Activated T-helper 17 cell treated with anti-CD3 and anti-CD28 coated beads, Interleukin-2, amount 50 U/mL, for 72 hours (primary cell): ENCODE results near the gene AIFM1. TPM values are rescaled to one million over a fixed set of nuclear protein-coding genes. Genes with fewer than 3 reads are reported as not detected.
A peak's percentile ranks its signal among the peaks of the same experiment; 100 is the strongest.

Experiments
- ATAC-seq: fragments of 150-1000 bp; cut with Tn5 transposase; replicated peaks from 2 replicates; pipeline ENCODE4 v1.10.0; 2021; ENCODE audit warnings: mild to moderate bottlenecking, moderate library complexity
- H3K27ac Mint-ChIP-seq: one replicate; pipeline ENCODE4 v1.8.0; 2022; ENCODE audit warnings: mixed read lengths
- H3K27me3 Mint-ChIP-seq: one replicate; pipeline ENCODE4 v1.8.0; 2022; ENCODE audit warnings: mixed read lengths
- H3K36me3 Mint-ChIP-seq: one replicate; pipeline ENCODE4 v1.8.0; 2022; ENCODE audit warnings: low read depth, mild to moderate bottlenecking, mixed read lengths
- H3K4me1 Mint-ChIP-seq: one replicate; pipeline ENCODE4 v1.8.0; 2022; ENCODE audit warnings: mixed read lengths
- H3K4me3 Mint-ChIP-seq: one replicate; pipeline ENCODE4 v1.8.0; 2022; ENCODE audit warnings: mild to moderate bottlenecking, mixed read lengths
- H3K9me3 Mint-ChIP-seq: one replicate; pipeline ENCODE4 v1.8.0; 2022; ENCODE audit warnings: mixed read lengths
- total RNA-seq, 2 donors: library from RNA; stranded (reverse); gene quantifications; one replicate each; pipeline ENCODE4 v1.2.3, GENCODE V29; 2022

Gene AIFM1
- total RNA-seq, 2 donors from 2014 or later: 25.4 to 67.3 TPM

DNA sequence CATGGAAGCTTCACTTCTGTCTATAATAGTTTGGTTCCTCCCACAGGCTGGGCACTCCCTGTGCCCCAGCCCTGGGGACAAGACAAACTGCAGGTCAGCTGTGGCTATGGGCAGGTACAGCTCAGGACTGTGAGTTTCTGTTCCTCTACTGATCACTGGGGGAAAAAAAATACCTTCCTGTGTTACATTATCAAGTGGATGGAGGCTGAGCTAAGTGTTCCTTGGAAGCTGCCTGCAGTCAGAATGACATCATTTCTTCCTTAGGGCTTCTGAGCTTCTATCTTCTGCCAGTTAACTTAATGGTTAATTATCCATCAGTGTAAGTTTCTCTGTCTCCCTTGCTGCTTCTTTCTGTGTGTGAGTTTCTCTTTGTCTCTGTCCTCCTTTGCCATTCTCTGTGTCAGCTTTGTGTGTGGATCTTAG lies 10.7 kb upstream of the AIFM1 start:
- ATAC-seq: peak; percentile 25

GRCh38 chrX:130174937-130175336 lies 9.3 kb upstream of the AIFM1 start:
- no peak for ATAC-seq
- Mint-ChIP-seq H3K36me3 (peaks cover 70% of the 10 kb centered on the region), H3K4me1 (peaks cover 21% of the 10 kb centered on the region), H3K27ac (no peak overlapping the region), H3K9me3 (no peaks in the 10 kb centered on the region), H3K27me3 (no peaks in the 10 kb centered on the region), H3K4me3 (peak overlapping the region; percentile 95)

More for the DNA sequence above, 10.7 kb upstream of the AIFM1 start:
- H3K9me3 Mint-ChIP-seq: no peaks in the 10 kb centered on the region
- peaks cover 73% of the 10 kb centered on the region for H3K36me3 Mint-ChIP-seq
- H3K4me1 Mint-ChIP-seq: peaks cover 22% of the 10 kb centered on the region
- H3K27ac Mint-ChIP-seq: peak overlapping the region; percentile 39
- peak overlapping the region; percentile 95 for H3K4me3 Mint-ChIP-seq
- no peaks in the 10 kb centered on the region for H3K27me3 Mint-ChIP-seq

DNA sequence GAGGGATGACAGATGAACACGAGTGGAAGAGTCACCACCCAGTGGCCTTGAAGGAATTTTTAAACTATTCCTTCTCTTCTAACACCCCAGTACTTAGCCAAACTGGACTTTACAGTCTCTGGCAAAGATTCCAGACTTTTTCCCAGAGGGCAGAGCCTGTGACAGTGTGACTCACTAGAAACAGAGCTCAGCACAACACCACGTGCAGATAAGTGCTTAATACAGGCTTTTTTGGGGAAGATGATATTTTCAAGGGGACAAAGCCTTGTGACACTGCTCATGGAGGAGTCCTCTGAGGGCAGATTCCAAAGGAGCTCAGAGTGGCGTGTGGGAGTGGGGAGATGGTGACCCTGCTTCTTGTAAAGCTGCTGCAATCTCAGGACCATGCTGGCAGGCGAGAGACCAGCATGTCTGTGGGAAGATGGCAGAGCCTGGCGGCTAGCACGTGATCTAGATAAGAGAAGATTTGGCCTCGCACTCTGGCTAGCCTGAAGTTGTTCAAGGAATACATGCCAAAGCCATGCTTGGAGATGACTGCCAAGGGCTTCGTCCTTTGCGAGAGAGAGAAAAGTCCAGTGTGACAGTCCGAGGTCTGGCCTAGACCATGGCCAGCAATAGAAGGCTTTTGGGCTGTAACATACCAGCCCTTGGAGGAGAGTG lies 8.5 kb upstream of the AIFM1 start:
- no peak for ATAC-seq
- H3K27ac Mint-ChIP-seq: peak overlapping the region; percentile 94
- peak overlapping the region; percentile 95 for H3K4me3 Mint-ChIP-seq
- H3K9me3 Mint-ChIP-seq: no peaks in the 10 kb centered on the region
- no peaks in the 10 kb centered on the region for H3K27me3 Mint-ChIP-seq
- peaks cover 17% of the 10 kb centered on the region for H3K4me1 Mint-ChIP-seq
- H3K36me3 Mint-ChIP-seq: peaks cover 64% of the 10 kb centered on the region

DNA sequence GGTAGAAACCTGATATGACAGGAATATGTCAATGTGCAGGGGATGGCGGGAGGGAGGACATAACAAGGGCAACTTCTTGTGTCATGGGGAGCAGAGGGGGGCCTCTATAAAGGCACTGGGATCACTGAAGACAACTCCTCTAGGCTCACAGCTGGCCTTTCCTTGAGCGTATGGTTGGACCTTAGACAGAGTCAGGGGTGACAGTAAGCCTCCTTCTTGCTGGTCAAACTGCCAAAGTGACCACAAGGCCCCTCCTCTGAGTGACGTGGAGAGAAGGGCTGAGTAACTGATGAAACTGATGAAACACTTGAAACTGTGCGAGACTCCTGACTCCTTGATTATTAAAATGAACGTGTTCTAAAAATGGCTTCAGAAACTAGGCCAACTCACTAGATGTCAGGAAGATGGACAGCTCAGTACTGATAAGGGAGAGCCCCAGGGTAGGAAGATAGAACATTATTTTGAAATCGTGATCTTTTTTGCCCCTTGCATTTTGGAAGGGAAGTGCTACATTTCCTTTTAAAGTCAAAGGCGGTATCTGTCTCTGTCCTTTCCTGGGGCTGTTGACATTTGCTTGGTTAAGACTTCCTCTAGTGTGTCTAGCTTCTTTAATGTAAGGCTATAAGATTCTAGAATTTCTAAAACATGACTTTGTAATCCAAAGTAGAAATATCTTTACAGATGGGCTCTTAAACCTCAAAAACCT lies 7.7 kb upstream of the AIFM1 start:
- Mint-ChIP-seq H3K27me3 (no peaks in the 10 kb centered on the region), H3K9me3 (no peaks in the 10 kb centered on the region), H3K4me3 (peak overlapping the region; percentile 95), H3K36me3 (peaks cover 59% of the 10 kb centered on the region), H3K27ac (peak overlapping the region; percentile 94), H3K4me1 (peaks cover 17% of the 10 kb centered on the region)
- peak; percentile 74 for ATAC-seq

- Mint-ChIP-seq H3K27ac (peak overlapping the region; percentile 94), H3K4me1 (peaks cover 11% of the 10 kb centered on the region), H3K9me3 (no peaks in the 10 kb centered on the region), H3K27me3 (no peaks in the 10 kb centered on the region), H3K4me3 (peak overlapping the region; percentile 95), H3K36me3 (peaks cover 48% of the 10 kb centered on the region)
- ATAC-seq: no peak
Observed at GRCh38 chrX:130172127-130172845, 6.6 kb upstream of the AIFM1 start.

GRCh38 chrX:130171446-130172126 lies 5.9 kb upstream of the AIFM1 start, which contains the start of gene RAB33A:
Gene RAB33A (plus strand): TSS chrX:130171962. CDS start chrX:130172063, 101 bp downstream.
- Mint-ChIP-seq H3K36me3 (peaks cover 41% of the 10 kb centered on the region), H3K27ac (peak within 1 kb of the TSS; percentile 94), H3K4me1 (peaks cover 14% of the 10 kb centered on the region), H3K27me3 (no peaks in the 10 kb centered on the region), H3K4me3 (peak within 1 kb of the TSS; percentile 95), H3K9me3 (no peaks in the 10 kb centered on the region)
- peak; percentile 20 for ATAC-seq

- Mint-ChIP-seq H3K27ac (peak overlapping the region; percentile 94), H3K36me3 (peaks cover 34% of the 10 kb centered on the region), H3K4me3 (peak overlapping the region; percentile 95), H3K4me1 (peaks cover 8% of the 10 kb centered on the region), H3K27me3 (no peaks in the 10 kb centered on the region), H3K9me3 (no peaks in the 10 kb centered on the region)
- ATAC-seq: peak; percentile 77
Observed at GRCh38 chrX:130170752-130171445, 5.3 kb upstream of the AIFM1 start.

GRCh38 chrX:130167040-130167439 lies 1.4 kb upstream of the AIFM1 start:
- no peak for ATAC-seq
- Mint-ChIP-seq H3K36me3 (peaks cover 9% of the 10 kb centered on the region), H3K27me3 (no peaks in the 10 kb centered on the region), H3K4me1 (peaks cover 7% of the 10 kb centered on the region), H3K9me3 (no peaks in the 10 kb centered on the region), H3K4me3 (peak overlapping the region; percentile 96), H3K27ac (peak overlapping the region; percentile 92)

DNA sequence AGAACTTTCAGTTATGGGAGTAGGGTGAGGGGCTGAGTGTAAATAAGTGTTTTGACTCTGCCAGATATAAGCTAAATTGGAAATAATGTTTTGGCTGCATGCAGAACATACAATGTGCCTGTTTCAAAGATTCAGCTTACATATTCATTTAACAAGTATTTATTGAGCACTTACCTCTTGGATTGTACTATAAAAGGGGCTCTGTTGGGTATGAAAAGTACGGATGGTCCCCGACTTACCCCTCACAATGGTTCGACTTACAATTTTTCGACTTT lies 799 bp upstream of the AIFM1 start:
- H3K36me3 Mint-ChIP-seq: peaks cover 9% of the 10 kb centered on the region
- H3K27ac Mint-ChIP-seq: peak overlapping the region; percentile 92
- peaks cover 7% of the 10 kb centered on the region for H3K4me1 Mint-ChIP-seq
- no peak for ATAC-seq
- no peaks in the 10 kb centered on the region for H3K27me3 Mint-ChIP-seq
- H3K4me3 Mint-ChIP-seq: peak overlapping the region; percentile 96
- no peaks in the 10 kb centered on the region for H3K9me3 Mint-ChIP-seq

- H3K36me3 Mint-ChIP-seq: peaks cover 9% of the 10 kb centered on the region
- peaks cover 7% of the 10 kb centered on the region for H3K4me1 Mint-ChIP-seq
- H3K27ac Mint-ChIP-seq: peak overlapping the region; percentile 92
- H3K9me3 Mint-ChIP-seq: no peaks in the 10 kb centered on the region
- no peak for ATAC-seq
- H3K4me3 Mint-ChIP-seq: peak overlapping the region; percentile 96
- no peaks in the 10 kb centered on the region for H3K27me3 Mint-ChIP-seq
Observed at GRCh38 chrX:130165181-130165702, 399 bp downstream of the AIFM1 start.

GRCh38 chrX:130163398-130163797 lies 2.2 kb downstream of the AIFM1 start:
- no peaks in the 10 kb centered on the region for H3K9me3 Mint-ChIP-seq
- no peak overlapping the region for H3K27ac Mint-ChIP-seq
- ATAC-seq: no peak
- H3K27me3 Mint-ChIP-seq: no peaks in the 10 kb centered on the region
- H3K36me3 Mint-ChIP-seq: peaks cover 9% of the 10 kb centered on the region
- peak overlapping the region; percentile 96 for H3K4me3 Mint-ChIP-seq
- peaks cover 11% of the 10 kb centered on the region for H3K4me1 Mint-ChIP-seq

GRCh38 chrX:130162094-130162735 lies 3.4 kb downstream of the AIFM1 start:
- ATAC-seq: no peak
- peak overlapping the region; percentile 38 for H3K27ac Mint-ChIP-seq
- peaks cover 11% of the 10 kb centered on the region for H3K4me1 Mint-ChIP-seq
- no peaks in the 10 kb centered on the region for H3K27me3 Mint-ChIP-seq
- H3K36me3 Mint-ChIP-seq: peaks cover 9% of the 10 kb centered on the region
- no peaks in the 10 kb centered on the region for H3K9me3 Mint-ChIP-seq
- H3K4me3 Mint-ChIP-seq: peak overlapping the region; percentile 96

DNA sequence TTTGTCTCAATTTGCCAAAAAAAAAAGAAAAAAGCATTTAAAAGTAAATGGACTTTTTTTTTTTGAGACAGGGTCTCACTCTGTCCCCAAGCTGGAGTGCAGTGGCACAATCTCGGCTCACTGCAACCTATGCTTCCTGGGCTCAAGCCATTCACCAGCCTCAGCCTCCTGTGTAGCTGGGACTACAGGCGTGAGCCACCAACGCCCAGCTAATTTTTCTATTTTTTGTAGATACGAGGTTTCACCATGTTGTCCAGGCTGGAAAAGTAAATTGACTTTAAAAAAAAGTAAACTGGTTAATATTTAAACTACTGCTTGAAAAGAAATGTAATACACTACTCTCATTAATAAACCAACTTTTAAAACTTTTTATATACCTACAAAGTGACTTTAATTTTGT lies 5.9 kb downstream of the AIFM1 start:
- Mint-ChIP-seq H3K27me3 (no peaks in the 10 kb centered on the region), H3K9me3 (no peaks in the 10 kb centered on the region), H3K27ac (no peak overlapping the region), H3K36me3 (peaks cover 29% of the 10 kb centered on the region), H3K4me1 (peaks cover 5% of the 10 kb centered on the region), H3K4me3 (peak overlapping the region; percentile 67)
- ATAC-seq: no peak
